T-helper 9 cell (primary cell): Measurements from ENCODE around the gene PNMA1.

Experiments
- DNase-seq: peaks from one replicate; pipeline ENCODE4 v3.0.0-alpha.2; 2020

The PNMA1 gene

GRCh38 chr14:73661872-73662271 is 52.3 kb downstream of the PNMA1 start:
- no peak for DNase-seq
